H9 (cell line): ENCODE data around the gene GJA9. TPM values are rescaled to one million over a fixed set of nuclear protein-coding genes. Genes with fewer than 3 reads are reported as not detected.

Experiments used
- DNase-seq: peaks from one replicate; pipeline ENCODE4 v3.0.0-alpha.2; 2017
- H2AFZ ChIP-seq: one replicate; pipeline ENCODE4 v1.6.1; 2013; ENCODE audit warnings: mild to moderate bottlenecking, low read length, control low read depth, moderate library complexity
- H2AK5ac ChIP-seq: 2 replicates; pipeline ENCODE4 v1.6.1; 2013; ENCODE audit warnings: low read length, control low read depth, mixed read lengths; ENCODE audit not compliant: insufficient read length
- H2BK120ac ChIP-seq: one replicate; pipeline ENCODE4 v1.6.1; 2013; ENCODE audit warnings: low read depth, mild to moderate bottlenecking, low read length, control low read depth, inconsistent platforms; ENCODE audit not compliant: poor library complexity, severe bottlenecking
- H2BK12ac ChIP-seq: 2 replicates; pipeline ENCODE4 v1.6.1; 2013; ENCODE audit warnings: low read length, control low read depth, mixed read lengths, low read depth; ENCODE audit not compliant: insufficient read length
- H2BK15ac ChIP-seq: 2 replicates; pipeline ENCODE4 v1.6.1; 2013; ENCODE audit warnings: low read depth, low read length, control low read depth
- H2BK20ac ChIP-seq: one replicate; pipeline ENCODE4 v1.6.1; 2013; ENCODE audit warnings: low read depth, mild to moderate bottlenecking, low read length, control low read depth, inconsistent platforms; ENCODE audit not compliant: poor library complexity, severe bottlenecking
- H2BK5ac ChIP-seq: 2 replicates; pipeline ENCODE4 v1.6.1; 2013; ENCODE audit warnings: low read length, control low read depth, mixed read lengths; ENCODE audit not compliant: insufficient read length
- H3K14ac ChIP-seq: 2 replicates; pipeline ENCODE4 v1.6.1; 2013; ENCODE audit warnings: low read length, control low read depth; ENCODE audit not compliant: insufficient read depth
- H3K18ac ChIP-seq: 2 replicates; pipeline ENCODE4 v1.6.1; 2013; ENCODE audit warnings: low read depth, mild to moderate bottlenecking, mixed read lengths, low read length, control low read depth; ENCODE audit not compliant: insufficient read length
- H3K23ac ChIP-seq: 2 replicates; pipeline ENCODE4 v1.6.1; 2013; ENCODE audit warnings: low read length, control low read depth, mixed read lengths, low read depth; ENCODE audit not compliant: insufficient read length
- H3K23me2 ChIP-seq: 2 replicates; pipeline ENCODE4 v1.6.1; 2013; ENCODE audit warnings: low read depth, mild to moderate bottlenecking, mixed read lengths, low read length, control low read depth; ENCODE audit not compliant: insufficient read length, poor library complexity, severe bottlenecking
- H3K27ac ChIP-seq: 2 replicates; pipeline ENCODE4 v1.5.1; 2013; ENCODE audit warnings: low read length, control low read depth, mixed read lengths, low read depth; ENCODE audit not compliant: insufficient read length
- H3K27me3 ChIP-seq: 2 replicates; pipeline ENCODE4 v1.6.1; 2013; ENCODE audit warnings: low read length, control low read depth, inconsistent platforms; ENCODE audit not compliant: insufficient read depth
- H3K4ac ChIP-seq: 2 replicates; pipeline ENCODE4 v1.6.1; 2013; ENCODE audit warnings: low read depth, mild to moderate bottlenecking, control low read depth, inconsistent platforms, low read length, moderate library complexity
- H3K4me1 ChIP-seq: 2 replicates; pipeline ENCODE4 v1.6.1; 2013; ENCODE audit warnings: low read length, control low read depth, inconsistent platforms; ENCODE audit not compliant: insufficient read depth
- H3K4me2 ChIP-seq: 2 replicates; pipeline ENCODE4 v1.6.1; 2013; ENCODE audit warnings: low read length, control low read depth, mixed read lengths; ENCODE audit not compliant: insufficient read length, insufficient read depth
- H3K56ac ChIP-seq: 2 replicates; pipeline ENCODE4 v1.6.1; 2013; ENCODE audit warnings: low read depth, mild to moderate bottlenecking, mixed read lengths, low read length, control low read depth; ENCODE audit not compliant: insufficient read length
- H3K79me1 ChIP-seq: 2 replicates; pipeline ENCODE4 v1.6.1; 2013; ENCODE audit warnings: low read depth, mild to moderate bottlenecking, moderate library complexity, low read length, control low read depth, inconsistent platforms; ENCODE audit not compliant: insufficient read depth, poor library complexity, severe bottlenecking
- H3K79me2 ChIP-seq: 2 replicates; pipeline ENCODE4 v1.6.1; 2013; ENCODE audit warnings: low read length, control low read depth, inconsistent platforms; ENCODE audit not compliant: insufficient read depth
- H3K9ac ChIP-seq: 2 replicates; pipeline ENCODE4 v1.6.1; 2013; ENCODE audit warnings: low read length, control low read depth, mixed read lengths; ENCODE audit not compliant: insufficient read length; ENCODE audit errors: extremely low read depth
- H3K9me3 ChIP-seq: one replicate; pipeline ENCODE4 v1.6.1; 2013; ENCODE audit warnings: low read depth, low read length, inconsistent platforms; ENCODE audit not compliant: control insufficient read depth
- H3T11ph ChIP-seq: one replicate; pipeline ENCODE4 v1.6.1; 2013; ENCODE audit warnings: mild to moderate bottlenecking, low read length, control low read depth, inconsistent platforms
- H4K20me1 ChIP-seq: one replicate; pipeline ENCODE4 v1.6.1; 2013; ENCODE audit not compliant: control insufficient read depth, insufficient read length, insufficient read depth
- H4K5ac ChIP-seq: 2 replicates; pipeline ENCODE4 v1.6.1; 2013; ENCODE audit warnings: low read depth, mild to moderate bottlenecking, mixed read lengths, low read length, control low read depth; ENCODE audit not compliant: insufficient read length
- H4K8ac ChIP-seq: replicated peaks from 2 replicates; pipeline ENCODE4 v1.6.1; 2013; ENCODE audit warnings: low read length, control low read depth, mixed read lengths, low read depth; ENCODE audit not compliant: insufficient read length
- H4K91ac ChIP-seq: 2 replicates; pipeline ENCODE4 v1.6.1; 2013; ENCODE audit warnings: low read depth, mild to moderate bottlenecking, moderate library complexity, mixed read lengths, low read length, control low read depth; ENCODE audit not compliant: insufficient read length
- H3K27ac Mint-ChIP-seq, 3 experiments: 2 replicates in 2 of 3; 3 replicates in 1 of 3; pipeline ENCODE4 v1.8.0; 2020 to 2021; ENCODE audit warnings: mixed read lengths in 3 of 3, mild to moderate bottlenecking in 1 of 3, moderate library complexity in 1 of 3
- H3K27me3 Mint-ChIP-seq: 2 replicates; pipeline ENCODE4 v1.8.0; 2021; ENCODE audit warnings: low read depth, mild to moderate bottlenecking, moderate library complexity, mixed read lengths
- H3K36me3 Mint-ChIP-seq, 3 experiments: 2 replicates in 2 of 3; 3 replicates in 1 of 3; pipeline ENCODE4 v1.8.0; 2020 to 2021; ENCODE audit warnings: low read depth in 3 of 3, mixed read lengths in 3 of 3; ENCODE audit not compliant: insufficient read depth in 1 of 3
- H3K4me1 Mint-ChIP-seq, 2 experiments: 2 replicates each; pipeline ENCODE4 v1.8.0; 2020; ENCODE audit warnings: mixed read lengths in 2 of 2
- H3K4me3 Mint-ChIP-seq, 2 experiments: 2 replicates in 1 of 2; 3 replicates in 1 of 2; pipeline ENCODE4 v1.8.0; 2020 to 2021; ENCODE audit warnings: mild to moderate bottlenecking in 2 of 2, mixed read lengths in 2 of 2, moderate library complexity in 1 of 2
- H3K9me3 Mint-ChIP-seq, 2 experiments: 2 replicates in 1 of 2; 3 replicates in 1 of 2; pipeline ENCODE4 v1.8.0; 2020; ENCODE audit warnings: mild to moderate bottlenecking in 2 of 2, mixed read lengths in 2 of 2, moderate library complexity in 1 of 2
- total RNA-seq: library from RNA; stranded (reverse); gene quantifications from 2 replicates; pipeline ENCODE4 v1.2.1, GENCODE V29; 2021
- TF ChIP-seq, protein P1 (sequence below): fragments of 200-600 bp; sonication (generic); conservative IDR thresholded peaks from 3 replicates; pipeline ENCODE4 v1.8.0; 2021; ENCODE audit warnings: antibody characterized with exemption, mild to moderate bottlenecking

Gene GJA9
- total RNA-seq, 1 experiment from 2014 or later: not detected

DNA sequence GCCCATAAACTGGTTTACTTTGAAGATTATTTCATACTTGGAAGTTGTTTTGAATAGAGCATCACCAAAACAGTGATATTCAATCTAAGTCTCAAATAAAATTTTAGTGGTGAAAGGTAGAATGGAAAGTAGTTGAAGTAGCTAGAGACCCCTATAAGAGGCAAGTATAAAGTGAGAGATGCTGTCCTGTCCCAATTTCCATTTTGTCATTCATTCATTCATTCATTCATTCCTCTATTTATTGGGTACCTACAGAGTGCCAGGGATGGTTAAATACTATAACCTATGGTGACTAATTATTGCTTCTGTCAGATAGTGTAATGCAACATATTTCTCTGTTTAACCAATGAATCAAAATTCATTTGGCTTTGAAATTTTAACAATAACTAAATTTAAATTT is 54.5 kb downstream of the GJA9 start:
- no peak overlapping the region for H2BK15ac ChIP-seq
- no peaks in the 10 kb centered on the region for H3K23me2 ChIP-seq
- no peak overlapping the region for H2AFZ ChIP-seq
- no peak overlapping the region for H3K27ac ChIP-seq
- no peak overlapping the region for H3K9ac ChIP-seq
- H3K4me1 ChIP-seq: no peaks in the 10 kb centered on the region
- H3K9me3 ChIP-seq: no peaks in the 10 kb centered on the region
- DNase-seq: no peak
- no peak overlapping the region for H2AK5ac ChIP-seq
- H3K4me1 Mint-ChIP-seq: no peaks in the 10 kb centered on the region
- no peak overlapping the region for H2BK12ac ChIP-seq
- H3K4ac ChIP-seq: no peak overlapping the region
- H4K20me1 ChIP-seq: no peaks in the 10 kb centered on the region
- H3K56ac ChIP-seq: no peak overlapping the region
- no peaks in the 10 kb centered on the region for H3K9me3 Mint-ChIP-seq
- no peak overlapping the region for H3K18ac ChIP-seq
- no peak overlapping the region for H3K23ac ChIP-seq
- H2BK5ac ChIP-seq: no peak overlapping the region
- H3K79me2 ChIP-seq: no peaks in the 10 kb centered on the region
- peaks cover 21% of the 10 kb centered on the region for H3K27me3 Mint-ChIP-seq
- TF ChIP-seq, protein P1, sequence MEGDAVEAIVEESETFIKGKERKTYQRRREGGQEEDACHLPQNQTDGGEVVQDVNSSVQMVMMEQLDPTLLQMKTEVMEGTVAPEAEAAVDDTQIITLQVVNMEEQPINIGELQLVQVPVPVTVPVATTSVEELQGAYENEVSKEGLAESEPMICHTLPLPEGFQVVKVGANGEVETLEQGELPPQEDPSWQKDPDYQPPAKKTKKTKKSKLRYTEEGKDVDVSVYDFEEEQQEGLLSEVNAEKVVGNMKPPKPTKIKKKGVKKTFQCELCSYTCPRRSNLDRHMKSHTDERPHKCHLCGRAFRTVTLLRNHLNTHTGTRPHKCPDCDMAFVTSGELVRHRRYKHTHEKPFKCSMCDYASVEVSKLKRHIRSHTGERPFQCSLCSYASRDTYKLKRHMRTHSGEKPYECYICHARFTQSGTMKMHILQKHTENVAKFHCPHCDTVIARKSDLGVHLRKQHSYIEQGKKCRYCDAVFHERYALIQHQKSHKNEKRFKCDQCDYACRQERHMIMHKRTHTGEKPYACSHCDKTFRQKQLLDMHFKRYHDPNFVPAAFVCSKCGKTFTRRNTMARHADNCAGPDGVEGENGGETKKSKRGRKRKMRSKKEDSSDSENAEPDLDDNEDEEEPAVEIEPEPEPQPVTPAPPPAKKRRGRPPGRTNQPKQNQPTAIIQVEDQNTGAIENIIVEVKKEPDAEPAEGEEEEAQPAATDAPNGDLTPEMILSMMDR: no peak
- no peak overlapping the region for H4K91ac ChIP-seq
- H3K4me3 Mint-ChIP-seq: no peak overlapping the region
- H2BK120ac ChIP-seq: no peak overlapping the region
- no peaks in the 10 kb centered on the region for H3K36me3 Mint-ChIP-seq
- H3K79me1 ChIP-seq: no peaks in the 10 kb centered on the region
- H2BK20ac ChIP-seq: no peak overlapping the region
- no peak overlapping the region for H3K4me2 ChIP-seq
- H4K5ac ChIP-seq: no peak overlapping the region
- H3K14ac ChIP-seq: no peak overlapping the region
- H3K27ac Mint-ChIP-seq: no peak overlapping the region
- no peaks in the 10 kb centered on the region for H3K27me3 ChIP-seq
- H3T11ph ChIP-seq: no peak overlapping the region
- H4K8ac ChIP-seq: no peak overlapping the region
